ENCODE results near the gene TNP1.

- TF ChIP-seq CTCF (IDR thresholded peaks at IDR 0.05; ENCODE audit: poor library complexity, severe bottlenecking): no peak
- TF ChIP-seq RAD21 (conservative IDR thresholded peaks at IDR 0.05): no peak
- no peak for TF ChIP-seq EP300 (conservative IDR thresholded peaks at IDR 0.05; ENCODE audit: poor library complexity, severe bottlenecking)
- no peak for TF ChIP-seq TAF1 (IDR thresholded peaks at IDR 0.05; ENCODE audit: low read depth)
- no peak for TF ChIP-seq POLR2AphosphoS5 (IDR thresholded peaks at IDR 0.05)
- TF ChIP-seq SMC3 (conservative IDR thresholded peaks at IDR 0.05; ENCODE audit: poor library complexity): no peak
- no peak for TF ChIP-seq MXI1 (conservative IDR thresholded peaks at IDR 0.05; ENCODE audit: poor library complexity, severe bottlenecking)
- TF ChIP-seq REST (IDR thresholded peaks at IDR 0.05; ENCODE audit: borderline replicate concordance): no peak
- no peak for TF ChIP-seq EZH2 (IDR thresholded peaks at IDR 0.05; ENCODE audit: borderline replicate concordance, insufficient read depth, low read length, poor library complexity, severe bottlenecking)
These were observed 3.3 kb downstream of the TNP1 start for GRCh38 chr2:216856406-216857065.

All from neural cell (in vitro differentiated cells).